Natural killer cell (primary cell): ENCODE results near the gene FANCE. TPM values are rescaled to one million over a fixed set of nuclear protein-coding genes. Genes with fewer than 3 reads are reported as not detected.

Experiments used
- ATAC-seq, 3 donors: fragments of 150-1000 bp in 2 of 3; fragments of 200-7000 bp in 1 of 3; cut with Tn5 transposase; 1 replicate in 1 of 3; 2 replicates in 2 of 3; pipeline ENCODE4 v1.10.0; 2021; ENCODE audit warnings: mild to moderate bottlenecking in 2 of 3, moderate library complexity in 2 of 3
- DNase-seq, 2 donors: peaks; one replicate each; pipeline versions ENCODE4 v3.0.0 to v3.0.0-alpha.2; 2013 to 2021; ENCODE audit warnings: mixed read lengths in 1 of 2
- H3K27ac ChIP-seq: one replicate; pipeline ENCODE4 v1.5.1; 2013; ENCODE audit warnings: mild to moderate bottlenecking, low read length
- H3K27me3 ChIP-seq: one replicate; pipeline ENCODE4 v1.6.1; 2013; ENCODE audit warnings: low read length; ENCODE audit not compliant: control insufficient read depth, insufficient read depth
- H3K36me3 ChIP-seq: one replicate; pipeline ENCODE4 v1.6.1; 2013; ENCODE audit warnings: low read length; ENCODE audit not compliant: control insufficient read depth, insufficient read depth
- H3K4me1 ChIP-seq: one replicate; pipeline ENCODE4 v1.6.1; 2013; ENCODE audit warnings: low read length; ENCODE audit not compliant: control insufficient read depth, insufficient read depth
- H3K4me3 ChIP-seq: one replicate; pipeline ENCODE4 v1.5.1; 2013; ENCODE audit warnings: low read length
- H3K9me3 ChIP-seq: one replicate; pipeline ENCODE4 v1.6.1; 2013; ENCODE audit warnings: low read length; ENCODE audit not compliant: control insufficient read depth, insufficient read depth
- H3K27ac Mint-ChIP-seq, 2 donors: one replicate each; pipeline ENCODE4 v1.8.0; 2022; ENCODE audit warnings: mild to moderate bottlenecking in 2 of 2, mixed read lengths in 2 of 2, moderate library complexity in 1 of 2
- H3K27me3 Mint-ChIP-seq, 2 donors: one replicate each; pipeline ENCODE4 v1.8.0; 2022; ENCODE audit warnings: low read depth in 2 of 2, mixed read lengths in 2 of 2
- H3K36me3 Mint-ChIP-seq: one replicate; pipeline ENCODE4 v1.8.0; 2022; ENCODE audit warnings: mixed read lengths
- H3K4me1 Mint-ChIP-seq, 2 donors: one replicate each; pipeline ENCODE4 v1.8.0; 2022; ENCODE audit warnings: mixed read lengths in 2 of 2
- H3K4me3 Mint-ChIP-seq: one replicate; pipeline ENCODE4 v1.8.0; 2022; ENCODE audit warnings: mild to moderate bottlenecking, moderate library complexity, mixed read lengths
- H3K9me3 Mint-ChIP-seq, 2 donors: one replicate each; pipeline ENCODE4 v1.8.0; 2022; ENCODE audit warnings: mixed read lengths in 2 of 2
- CTCF ChIP-seq: fragments of 200-600 bp; IDR thresholded peaks from one replicate; pipeline ENCODE4 v1.8.0; 2022; ENCODE audit warnings: antibody characterized with exemption
- WGBS: methylation state at CpG from one replicate; pipeline ENCODE4 v1.1.7; 2013; ENCODE audit warnings: missing lambda C conversion rate; ENCODE audit not compliant: insufficient coverage; 5-methylcytosine and 5-hydroxymethylcytosine counted together
- intact Hi-C: fragments of 100-400 bp; cut with micrococcal nuclease; formaldehyde crosslinking; loops from one replicate; pipeline ENCODE4 v1.14.2; 2022
- total RNA-seq, 4 donors: library from RNA; stranded (reverse); fragments of 120-200 nt in 1 of 4; gene quantifications; one replicate each; pipeline versions ENCODE4 v1.2.3 to v1.2.4, GENCODE V29; 2013 to 2022

Gene FANCE
- total RNA-seq, 3 donors from 2014 or later (not counting 1 experiment from before 2014, with no cell fraction given), result 2.2 to 3.2 (median 2.6) TPM

DNA sequence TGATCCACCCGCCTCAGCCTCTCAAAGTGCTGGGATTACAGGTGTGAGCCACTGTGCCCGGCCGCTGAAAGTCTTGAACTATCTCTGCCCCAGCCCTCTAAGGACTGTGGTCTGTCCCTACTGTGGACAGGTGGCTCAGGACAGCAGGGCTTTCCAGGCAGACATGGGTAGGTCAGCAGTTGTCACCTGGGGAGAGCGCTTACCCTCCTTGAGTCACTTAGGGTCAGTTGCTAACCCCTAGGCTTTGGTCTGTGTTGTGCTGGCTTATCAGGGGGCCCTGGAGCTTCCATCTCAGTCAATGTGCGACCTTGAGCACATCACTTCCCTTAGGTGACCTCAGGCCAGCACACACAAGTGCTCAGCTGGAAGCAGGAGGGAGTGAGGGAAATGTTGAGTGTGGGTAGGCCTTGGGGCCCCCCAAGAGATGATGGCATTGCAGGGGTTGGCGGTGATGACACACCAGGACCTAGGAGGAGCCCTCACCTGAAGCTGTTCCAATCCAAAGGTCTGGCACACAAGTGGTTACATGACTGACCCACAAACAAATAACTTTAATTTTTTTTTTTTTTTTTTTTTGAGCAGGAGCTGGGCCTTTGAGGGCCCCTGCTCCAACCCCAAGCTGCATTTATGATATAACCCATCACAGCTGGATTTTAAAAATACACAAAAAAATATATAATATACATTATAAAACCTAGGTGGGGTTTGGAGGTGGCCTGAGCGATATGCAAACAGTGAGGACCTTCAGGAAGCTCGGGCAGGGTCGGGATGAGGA lies 21.1 kb downstream of the FANCE start:
- no peak for TF ChIP-seq CTCF
- H3K36me3 Mint-ChIP-seq, result no peaks in the 10 kb centered on the region

DNA sequence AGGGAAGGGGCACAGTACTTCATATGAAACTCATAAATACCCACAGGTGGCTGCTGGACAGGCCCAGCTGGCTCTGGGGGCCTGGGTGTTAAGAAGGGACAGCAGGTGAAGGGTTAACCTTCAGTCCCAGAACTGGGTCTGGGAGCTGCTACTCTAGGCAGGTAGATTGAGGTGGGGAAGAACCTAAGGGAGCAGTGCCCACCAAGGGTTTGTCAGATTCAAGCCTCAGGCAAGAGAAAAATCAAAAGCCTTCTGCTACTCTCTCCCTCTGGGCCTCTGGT lies 21.7 kb downstream of the FANCE start:
- Histone ChIP-seq H3K9me3 (no peaks in the 10 kb centered on the region), H3K4me3 (no peak overlapping the region), H3K27ac (no peak overlapping the region), H3K36me3 (peaks cover 40% of the 10 kb centered on the region), H3K4me1 (peaks cover 23% of the 10 kb centered on the region), H3K27me3 (no peaks in the 10 kb centered on the region)
- Mint-ChIP-seq H3K4me3 (no peak overlapping the region), H3K36me3 (no peaks in the 10 kb centered on the region), H3K27me3 (no peaks in the 10 kb centered on the region), H3K27ac (peak overlapping the region in 1 of 2 donors; percentile 20), H3K9me3 (no peaks in the 10 kb centered on the region), H3K4me1 (peaks cover 22 to 23% of the 10 kb centered on the region in 2 donors)
- no peak for TF ChIP-seq CTCF
- DNase-seq (no peak), ATAC-seq (no peak)
- intact Hi-C loops, result no loop called here

More for the DNA sequence above, 21.1 kb downstream of the FANCE start:
- 90% methylated on average over 6 of the region's 9 CpGs for WGBS
- H3K9me3 Mint-ChIP-seq, result no peaks in the 10 kb centered on the region
- no peaks in the 10 kb centered on the region for H3K27me3 ChIP-seq
- H3K27ac ChIP-seq, result no peak overlapping the region
- peaks cover 23% of the 10 kb centered on the region for H3K4me1 ChIP-seq
- H3K27ac Mint-ChIP-seq, result no peak overlapping the region
- intact Hi-C loops, result no loop called here
- no peak overlapping the region for H3K4me3 Mint-ChIP-seq
- DNase-seq (no peak), ATAC-seq (no peak)
- H3K9me3 ChIP-seq, result no peaks in the 10 kb centered on the region
- no peaks in the 10 kb centered on the region for H3K27me3 Mint-ChIP-seq
- peaks cover 40% of the 10 kb centered on the region for H3K36me3 ChIP-seq
- H3K4me1 Mint-ChIP-seq, result peaks cover 27 to 28% of the 10 kb centered on the region in 2 donors
- H3K4me3 ChIP-seq, result no peak overlapping the region

DNA sequence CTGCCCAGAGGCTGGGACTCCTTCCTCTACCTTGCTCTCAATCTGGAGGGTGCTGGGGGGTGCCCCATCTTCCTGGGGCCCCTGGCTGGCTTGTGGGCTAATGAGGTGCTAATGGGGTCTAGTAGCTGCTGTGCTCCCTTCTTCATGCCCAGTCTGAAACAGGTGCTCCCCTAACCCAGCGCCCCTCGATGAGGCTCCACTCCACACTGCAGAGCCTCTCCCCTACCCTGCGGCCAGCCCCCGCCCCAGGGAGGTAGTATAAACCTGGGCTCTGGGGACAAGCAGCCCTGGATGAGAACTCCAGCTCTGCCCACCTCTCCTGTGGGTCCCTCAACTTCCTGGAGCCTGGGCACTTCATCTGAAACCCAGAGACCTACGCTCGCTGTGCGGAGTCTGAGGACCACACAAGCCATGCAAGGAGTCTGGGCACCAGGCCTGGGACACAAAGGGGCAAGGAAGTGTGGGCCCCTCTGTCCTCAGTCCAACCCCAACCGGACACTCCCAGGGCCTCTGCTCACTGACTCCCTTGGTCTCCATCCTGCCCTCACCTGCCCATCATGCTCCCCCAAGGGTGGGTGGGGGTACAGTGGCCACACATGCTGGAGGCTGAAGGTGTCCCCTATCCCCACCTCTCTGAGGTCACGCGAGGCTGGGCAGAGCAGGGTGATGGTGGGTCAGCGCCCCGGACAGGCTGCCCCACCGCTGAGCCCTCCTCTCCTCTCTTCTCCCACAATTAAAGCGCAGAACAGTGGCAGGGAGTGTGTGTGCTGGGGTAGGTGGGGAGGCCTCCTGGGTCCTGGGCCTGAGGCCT lies 22.2 kb downstream of the FANCE start:
- intact Hi-C loops, result no loop called here
- 91% methylated on average over 9 of the region's 14 CpGs for WGBS
- DNase-seq, result no peak
- no peaks in the 10 kb centered on the region for H3K9me3 Mint-ChIP-seq
- Histone ChIP-seq H3K27me3 (no peaks in the 10 kb centered on the region), H3K4me1 (peaks cover 18% of the 10 kb centered on the region), H3K9me3 (no peaks in the 10 kb centered on the region), H3K36me3 (peaks cover 40% of the 10 kb centered on the region), H3K27ac (no peak overlapping the region), H3K4me3 (no peak overlapping the region)
- H3K4me3 Mint-ChIP-seq, result no peak overlapping the region
- H3K27ac Mint-ChIP-seq, result peak overlapping the region in 1 of 2 donors; percentile 20
- no peaks in the 10 kb centered on the region for H3K27me3 Mint-ChIP-seq
- H3K4me1 Mint-ChIP-seq, result peaks cover 17 to 18% of the 10 kb centered on the region in 2 donors
- TF ChIP-seq CTCF, result no peak
- ATAC-seq, result no peak
- no peaks in the 10 kb centered on the region for H3K36me3 Mint-ChIP-seq
